Heart left ventricle (tissue), 16 donors: Measurements from ENCODE around the gene SMYD5. TPM values are rescaled to one million over a fixed set of nuclear protein-coding genes. Genes with fewer than 3 reads are reported as not detected.

Source experiments
- ATAC-seq, 4 donors: fragments of 200-7000 bp; cut with Tn5 transposase; one replicate each; pipeline ENCODE4 v1.9.1; 2020 to 2022; ENCODE audit warnings: moderate library complexity in 4 of 4, mild to moderate bottlenecking in 3 of 4, moderate number of reproducible peaks in 1 of 4
- DNase-seq, 5 donors: peaks; one replicate each; pipeline ENCODE4 v3.0.0-alpha.2; 2020
- H3K27ac ChIP-seq, 12 donors: fragments of 200-600 bp; sonication (generic) in 4 of 12; one replicate each; pipeline versions ENCODE4 v1.5.0 to v1.8.0; 2016 to 2022; ENCODE audit warnings: mild to moderate bottlenecking in 2 of 12
- H3K27me3 ChIP-seq, 9 donors: fragments of 200-600 bp; sonication (generic) in 2 of 9; one replicate each; pipeline versions ENCODE4 v1.5.1 to v1.8.0; 2016 to 2022; ENCODE audit warnings: mild to moderate bottlenecking in 3 of 9
- H3K36me3 ChIP-seq, 9 donors: fragments of 200-600 bp; sonication (generic) in 2 of 9; one replicate each; pipeline versions ENCODE4 v1.5.0 to v1.8.0; 2018 to 2022; ENCODE audit warnings: mild to moderate bottlenecking in 2 of 9
- H3K4me1 ChIP-seq, 12 donors: fragments of 200-600 bp; sonication (generic) in 4 of 12; one replicate each; pipeline versions ENCODE4 v1.5.0 to v1.8.0; 2016 to 2022; ENCODE audit warnings: mild to moderate bottlenecking in 3 of 12
- H3K4me3 ChIP-seq, 12 donors: fragments of 200-600 bp; sonication (generic) in 4 of 12; one replicate each; pipeline versions ENCODE4 v1.5.0 to v1.8.0; 2017 to 2022; ENCODE audit warnings: mild to moderate bottlenecking in 9 of 12, moderate library complexity in 4 of 12
- H3K9me3 ChIP-seq, 12 donors: fragments of 200-600 bp; sonication (generic) in 4 of 12; one replicate each; pipeline versions ENCODE4 v1.5.0 to v1.8.0; 2016 to 2022; ENCODE audit warnings: mild to moderate bottlenecking in 1 of 12
- CTCF ChIP-seq, 12 donors: fragments of 200-600 bp; sonication (generic) in 4 of 12; IDR thresholded peaks; one replicate each; pipeline versions ENCODE4 v1.5.0 to v1.8.0; 2018 to 2022; ENCODE audit warnings: antibody characterized with exemption in 12 of 12, mild to moderate bottlenecking in 5 of 12
- POLR2A ChIP-seq, 2 donors: fragments of 450-650 bp; IDR thresholded peaks; one replicate each; pipeline ENCODE4 v1.6.1; 2017; ENCODE audit warnings: antibody characterized with exemption in 2 of 2, mild to moderate bottlenecking in 2 of 2, moderate library complexity in 2 of 2
- WGBS, 4 donors: extraction: QIAGEN DNeasy Blood & Tissue Kit in 2 of 4; methylation state at CpG; one replicate each; pipeline versions ENCODE4 v1.1.5 to v1.1.7; 2013 to 2018; 5-methylcytosine and 5-hydroxymethylcytosine counted together
- intact Hi-C, 10 donors: fragments of 100-400 bp; cut with DNase I; formaldehyde crosslinking; loops; one replicate each; pipeline versions ENCODE4 v1.11.1 to v1.14.2; 2022
- polyA plus RNA-seq, 2 donors: library from polyadenylated mRNA; stranded (reverse); fragments of 200-250 nt; gene quantifications; one replicate each; pipeline ENCODE4 v1.2.3, GENCODE V29; 2013
- total RNA-seq, 9 donors: library from RNA; depleted of rRNA in 2 of 9; stranded (reverse); fragments of >200 nt in 2 of 9; fragmentation: NEBNext Ultra II Directional in 3 of 9; extraction: Animal tissue kit (Norgen Biotek cat#: 25700) in 3 of 9; gene quantifications; one replicate each; pipeline versions ENCODE4 v1.1.0 to v1.2.4, GENCODE V29; 2016 to 2023
- donor health status: ischemic (EF 13 %, LVEDD 7.1; RV severe dilation, severe dysfunction).
- donor health status: healthy with polysubstance abuse.
- donor health status: DM: no; HTN: yes; CAD: no.
- donor health status: DM: no; HTN: no; CAD: no.
- donor health status: ischemic (EF 25% LVEDD 6.9; RV normal size, moderate dysfunction).
- donor health status: ischemic (EF 25% LVEDD 5.7; RV mildly dilated, moderate dysfunction).
- donor health status: healthy.
- donor health status: DM: yes; HTN: yes; CAD: no.
- donor health status: ischemic (EF 35%, LVEDD 5.7; RV mildly dilated, moderate dysfunction).
- donor health status: nonischemic (EF 11% LVEDD 7.7; RV severe dilation, severe dysfunction).
- donor health status: DM: yes; HTN: yes; CAD: no.
- donor health status: PGD.
- donor health status: ischemic (EF 29% LVEDD 5.4; RV normal size, mild dysfunction).
- donor health status: nonischemic (EF 23%, LVEDD 6.1; RV moderate dilation, normal function).

Gene SMYD5
- total and polyA plus RNA-seq, 11 donors = 14.0 to 29.2 (median 20.0) TPM

GRCh38 chr2:73176205-73176880 lies 37.7 kb upstream of the SMYD5 start:
- TF ChIP-seq POLR2A (IDR thresholded peaks at IDR 0.05) (no peak), CTCF (IDR thresholded peaks at IDR 0.05) (no peak)
- Histone ChIP-seq H3K36me3 (no peaks in the 10 kb centered on the region), H3K27me3 (peaks cover 0 to 43% (median 7%) of the 10 kb centered on the region in 9 donors), H3K9me3 (no peaks in the 10 kb centered on the region), H3K27ac (peak overlapping the region; percentile 63 to 87 (median 77)), H3K4me1 (peaks cover 0 to 31% (median 23%) of the 10 kb centered on the region in 12 donors), H3K4me3 (peak overlapping the region; percentile 28 to 71 (median 60))
- WGBS, 4 donors = 3 to 9% (median 3%) methylated on average over 15 to 31 of the region's 31 CpGs
- no peak for DNase-seq
- intact Hi-C loops = loop anchor here in 9 of 10 donors (2.0 to 10.0 kb wide), 8 partner anchors 36 to 402 kb away; partner anchors contain the start of genes SFXN5 (in 1 of the 9) and SMYD5 (in 1 of the 9)
- peak in 3 of 4 donors; percentile 2 to 18 (median 6) for ATAC-seq

GRCh38 chr2:73176881-73177644 lies 37.0 kb upstream of the SMYD5 start:
- TF ChIP-seq POLR2A (IDR thresholded peaks at IDR 0.05) (peak in 1 of 2 donors; percentile 33), CTCF (IDR thresholded peaks at IDR 0.05) (peak; percentile 96 to 99 (median 98))
- no peaks in the 10 kb centered on the region for H3K9me3 ChIP-seq
- peak; percentile 91 to 95 (median 92) for DNase-seq
- H3K4me1 ChIP-seq = peaks cover 0 to 31% (median 23%) of the 10 kb centered on the region in 12 donors
- H3K27ac ChIP-seq = peak overlapping the region; percentile 63 to 87 (median 77)
- peak; percentile 85 to 94 (median 93) for ATAC-seq
- no peaks in the 10 kb centered on the region for H3K36me3 ChIP-seq
- intact Hi-C loops = loop anchor here in 9 of 10 donors (1.0 to 10.0 kb wide), 9 partner anchors 35 to 402 kb away; partner anchors contain the start of genes SFXN5 (in 1 of the 9) and SMYD5 (in 1 of the 9)
- WGBS, 4 donors = 1% methylated on average over 40 to 56 of the region's 56 CpGs
- peak overlapping the region; percentile 28 to 71 (median 60) for H3K4me3 ChIP-seq
- peaks cover 0 to 43% (median 7%) of the 10 kb centered on the region in 9 donors for H3K27me3 ChIP-seq

GRCh38 chr2:73177645-73178255 lies 36.3 kb upstream of the SMYD5 start:
- DNase-seq = no peak
- WGBS, 4 donors = 0 to 15% (median 10%) methylated on average over 5 to 12 of the region's 12 CpGs
- intact Hi-C loops = loop anchor here in 9 of 10 donors (1.0 to 10.0 kb wide), 9 partner anchors 35 to 403 kb away; partner anchors contain the start of genes SFXN5 (in 1 of the 9) and SMYD5 (in 1 of the 9)
- Histone ChIP-seq H3K4me3 (peak overlapping the region in 10 of 12 donors; percentile 28 to 71 (median 62)), H3K9me3 (no peaks in the 10 kb centered on the region), H3K27me3 (peaks cover 0 to 43% (median 7%) of the 10 kb centered on the region in 9 donors), H3K4me1 (peaks cover 0 to 31% (median 23%) of the 10 kb centered on the region in 12 donors), H3K27ac (peak overlapping the region in 2 of 12 donors; percentile 77 to 87), H3K36me3 (no peaks in the 10 kb centered on the region)
- TF ChIP-seq POLR2A (IDR thresholded peaks at IDR 0.05) (no peak), CTCF (IDR thresholded peaks at IDR 0.05) (peak in 3 of 12 donors; percentile 15 to 25 (median 20))
- peak in 1 of 4 donors; percentile 2 for ATAC-seq
